HG03159 (cell line): ENCODE measurements around the gene AKAP7.
A peak's percentile ranks its signal among the peaks of the same experiment; 100 is the strongest.

Source experiments
- ATAC-seq: cut with Tn5 transposase; IDR thresholded peaks from one replicate; pipeline ENCODE4 v1.9.1; 2021; ENCODE audit warnings: mild to moderate bottlenecking, moderate library complexity; ENCODE audit not compliant: unreplicated experiment

Gene AKAP7

DNA sequence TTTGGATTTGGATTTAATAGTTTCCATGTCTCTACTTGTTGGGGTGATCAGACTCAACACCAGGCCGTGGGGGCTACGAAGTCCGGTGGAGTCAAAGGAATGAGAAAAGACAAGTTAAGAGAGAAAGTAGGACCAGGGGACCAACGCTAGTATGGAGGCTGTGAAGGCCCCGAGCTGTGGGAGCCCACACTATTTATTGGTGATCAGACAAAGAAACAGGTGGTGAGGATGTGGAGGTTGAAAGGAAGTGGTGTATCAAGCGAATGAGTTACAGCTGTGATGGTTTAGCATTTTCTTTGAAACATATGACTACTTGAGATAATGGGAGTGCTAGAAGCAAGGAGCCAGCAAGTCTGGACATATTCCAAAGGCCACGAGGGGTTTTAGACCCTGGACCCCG lies 62.4 kb downstream of the AKAP7 start:
- no peak for ATAC-seq

DNA sequence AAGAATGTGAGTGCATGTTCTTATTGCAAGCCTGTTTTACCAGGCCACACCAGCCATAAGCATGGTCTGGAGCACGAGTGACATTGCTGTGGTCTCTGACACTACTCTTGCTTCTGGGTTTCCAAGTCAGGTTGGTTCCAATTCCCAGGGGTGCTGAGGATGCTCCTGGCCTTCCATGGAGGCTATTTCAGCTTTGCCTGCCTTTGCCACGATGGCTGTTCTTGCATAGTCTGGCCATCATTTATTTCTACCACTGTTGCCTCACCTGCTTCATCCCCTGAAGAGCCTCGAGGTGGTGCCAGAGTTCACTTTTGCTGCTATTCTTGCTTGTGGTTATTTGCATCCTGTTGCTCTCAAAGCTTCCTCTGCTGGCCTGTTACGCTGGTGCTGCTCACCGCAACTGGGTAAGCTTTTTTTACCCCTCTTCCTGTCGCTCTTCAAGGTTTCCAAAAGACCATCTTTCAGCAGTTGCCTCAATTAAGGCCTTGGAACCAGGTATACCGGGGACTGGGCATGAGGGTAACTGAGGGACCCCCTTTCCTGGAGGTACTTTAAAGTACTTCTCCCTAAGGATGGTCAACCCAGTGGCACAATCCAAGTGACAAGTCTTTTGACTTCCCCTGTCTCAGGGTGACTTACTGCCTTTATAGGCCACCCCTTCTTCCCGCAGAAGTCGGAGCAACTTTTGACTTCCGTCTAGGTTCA lies 64.5 kb downstream of the AKAP7 start:
- ATAC-seq = peak; percentile 100

DNA sequence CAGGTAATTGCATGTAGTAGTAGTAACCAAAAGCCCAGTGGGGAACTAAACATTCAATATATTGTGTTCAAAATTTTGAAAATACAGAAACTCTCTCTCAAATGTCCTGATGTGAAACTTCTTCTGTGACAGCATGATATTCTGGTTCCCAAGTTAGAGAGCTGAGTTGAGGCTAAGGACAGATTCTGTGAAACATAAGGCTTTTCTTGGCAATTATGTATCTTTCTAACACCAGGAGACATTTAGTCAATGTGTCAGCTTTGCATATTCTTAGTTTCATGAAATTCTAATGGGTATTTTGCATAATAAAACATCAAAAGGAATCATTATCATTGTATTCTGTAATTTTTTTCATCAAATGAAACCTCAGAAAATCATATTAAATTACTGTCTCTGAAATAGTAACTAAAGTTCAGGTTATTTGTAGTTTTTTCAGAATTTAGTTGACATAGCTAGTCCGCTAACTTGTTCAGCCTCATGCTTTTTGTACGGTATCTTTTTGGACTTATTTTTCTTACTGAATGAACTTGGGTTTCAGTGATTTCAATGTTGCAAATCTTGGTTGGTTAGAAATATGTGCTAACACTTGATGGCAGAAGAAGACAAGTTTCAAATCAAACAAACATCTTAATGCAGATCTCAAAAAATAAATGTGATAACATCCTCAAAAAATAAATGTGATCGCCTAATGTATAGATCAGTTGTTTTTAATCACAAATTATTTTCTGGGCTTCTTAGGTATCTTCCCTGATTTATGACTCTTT lies 70.4 kb downstream of the AKAP7 start:
- ATAC-seq = no peak

DNA sequence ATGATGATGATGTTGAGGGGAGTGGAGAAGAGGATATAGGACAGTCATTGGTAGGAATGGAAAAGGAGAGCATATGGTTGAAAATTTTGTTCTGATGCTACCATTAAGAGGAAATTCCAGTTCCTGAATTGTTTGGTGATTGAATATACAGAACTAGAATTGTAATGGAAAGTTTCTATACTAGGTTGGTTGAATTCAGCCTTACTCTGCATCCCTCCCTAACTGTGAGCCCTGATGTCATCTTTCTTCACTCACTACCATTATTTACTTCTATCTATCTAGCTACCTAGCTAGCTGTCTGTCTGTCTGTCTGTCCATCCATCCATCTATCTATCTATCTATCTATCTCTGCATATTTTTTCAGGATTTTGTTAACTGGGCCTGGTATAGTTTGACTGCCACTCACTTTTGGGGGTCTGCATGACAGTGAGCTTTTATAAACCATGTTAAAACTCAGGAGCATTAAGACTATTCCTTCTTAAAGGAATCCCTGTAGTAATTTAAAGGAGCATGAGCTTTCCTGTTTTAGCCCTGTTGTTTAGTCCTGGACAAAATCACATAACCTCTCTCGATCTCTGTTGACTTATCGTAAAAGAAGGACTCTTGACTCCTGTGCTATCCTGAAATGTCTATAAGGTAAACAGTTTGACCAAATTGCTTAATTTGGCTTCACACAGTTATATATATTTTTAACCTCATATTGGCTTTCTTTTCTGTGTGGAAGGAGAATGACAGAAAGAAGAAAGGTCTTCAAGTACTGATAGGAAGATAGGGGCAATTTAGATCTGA lies 71.4 kb downstream of the AKAP7 start:
- no peak for ATAC-seq

- no peak for ATAC-seq
Observed at GRCh38 chr6:131208787-131209186, 73.5 kb downstream of the AKAP7 start.

DNA sequence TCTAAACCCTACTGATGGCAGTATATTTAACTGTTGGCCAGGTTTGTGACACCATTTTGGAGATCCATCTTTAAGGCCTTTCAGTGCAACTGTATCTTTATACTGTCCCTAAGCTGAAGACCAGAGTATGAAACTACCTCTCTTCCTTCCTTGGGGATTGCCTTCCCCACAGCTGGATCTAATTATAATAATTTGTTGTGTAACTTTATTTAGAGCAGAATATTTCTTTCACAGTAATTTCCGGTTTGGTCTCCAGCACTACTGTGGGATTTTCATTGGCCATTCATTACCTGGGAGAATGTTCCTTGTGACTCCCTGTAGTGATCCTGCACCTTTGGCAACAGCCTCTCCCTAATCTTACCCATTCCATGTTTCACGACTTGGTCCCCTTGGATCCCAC lies 75.2 kb downstream of the AKAP7 start:
- ATAC-seq = no peak

- ATAC-seq = no peak
Observed at GRCh38 chr6:131212024-131212423, 76.8 kb downstream of the AKAP7 start.

DNA sequence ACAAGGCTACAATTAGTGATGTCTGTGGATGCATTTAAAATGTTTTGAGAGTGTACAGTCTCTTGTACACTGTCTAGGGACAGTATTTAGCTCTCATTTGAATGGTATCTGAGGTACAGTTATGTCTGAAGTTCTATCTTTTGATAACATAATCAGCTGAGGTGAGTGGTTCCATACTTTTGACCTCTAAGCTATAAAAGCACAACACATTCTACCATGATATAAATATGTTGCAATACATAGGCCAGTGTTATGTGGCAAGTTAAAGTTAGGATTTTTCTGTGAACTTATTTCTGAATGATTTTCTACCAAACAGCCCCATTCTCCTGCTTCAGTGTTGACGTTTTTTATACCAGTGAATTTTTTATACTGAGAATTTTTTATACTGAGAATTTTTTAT lies 77.6 kb downstream of the AKAP7 start:
- no peak for ATAC-seq

DNA sequence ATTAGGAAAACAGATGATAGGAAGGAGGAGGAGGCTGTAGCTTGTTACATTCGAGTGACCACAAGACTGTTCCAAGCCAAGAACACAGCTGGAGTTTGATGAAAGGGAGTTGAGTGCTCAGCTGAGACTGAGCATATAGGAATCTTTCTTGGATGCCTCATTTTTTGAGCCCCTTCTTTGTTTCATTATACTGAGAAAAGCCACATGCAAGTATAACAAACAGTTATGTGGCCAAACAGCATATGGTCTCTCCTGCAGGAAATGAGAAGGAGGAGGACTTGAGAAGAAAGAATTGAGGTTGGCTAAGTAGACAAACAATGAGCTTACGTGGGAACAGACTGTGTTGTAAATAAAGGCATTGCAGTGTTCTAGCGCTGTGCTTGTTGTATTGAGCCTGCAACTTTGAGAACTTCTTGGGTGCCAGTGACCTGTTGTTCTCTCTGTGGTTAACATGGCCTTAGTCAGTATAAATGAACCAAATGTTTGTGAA lies 78.3 kb downstream of the AKAP7 start:
- no peak for ATAC-seq

DNA sequence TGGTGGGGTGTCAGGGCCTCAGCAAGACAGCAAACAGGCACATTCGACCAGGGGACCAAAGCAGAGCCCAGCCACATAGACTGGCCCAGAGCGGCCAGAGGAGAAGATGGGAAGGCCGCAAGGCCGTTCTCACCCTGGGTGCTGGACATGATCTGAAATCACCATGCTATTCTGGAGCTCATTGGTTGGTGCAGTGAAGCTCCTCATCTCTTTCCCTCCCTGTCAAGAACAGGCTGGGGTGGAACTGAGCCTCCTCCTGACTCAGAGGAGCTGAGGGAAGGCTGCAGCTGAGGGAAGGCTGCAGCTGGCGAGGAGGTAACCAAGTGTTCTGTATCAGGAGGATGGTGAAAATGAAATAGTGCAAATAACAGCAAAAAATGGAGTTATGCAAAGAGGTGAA lies 80.0 kb downstream of the AKAP7 start:
- ATAC-seq = no peak

DNA sequence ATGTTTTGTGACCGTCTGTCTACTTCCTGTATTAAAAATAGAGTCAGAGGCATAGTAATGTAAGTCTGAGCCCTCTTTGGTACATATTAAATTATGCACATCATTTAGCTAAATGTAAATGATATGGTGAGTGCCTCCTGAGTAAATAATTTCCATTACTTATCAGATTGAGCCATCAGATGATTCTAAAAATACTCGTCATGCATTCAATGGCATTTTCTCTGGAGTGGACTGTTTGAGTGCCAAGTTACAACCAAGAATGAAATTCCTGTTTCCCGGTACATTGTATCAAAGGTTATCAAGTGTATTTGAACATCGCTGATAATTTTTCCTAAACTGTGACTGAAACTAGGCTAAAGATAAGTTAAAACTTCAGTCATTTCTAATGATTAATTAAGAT lies 81.0 kb downstream of the AKAP7 start:
- no peak for ATAC-seq

- ATAC-seq = no peak
Observed at GRCh38 chr6:131222773-131223172, 87.5 kb downstream of the AKAP7 start.

DNA sequence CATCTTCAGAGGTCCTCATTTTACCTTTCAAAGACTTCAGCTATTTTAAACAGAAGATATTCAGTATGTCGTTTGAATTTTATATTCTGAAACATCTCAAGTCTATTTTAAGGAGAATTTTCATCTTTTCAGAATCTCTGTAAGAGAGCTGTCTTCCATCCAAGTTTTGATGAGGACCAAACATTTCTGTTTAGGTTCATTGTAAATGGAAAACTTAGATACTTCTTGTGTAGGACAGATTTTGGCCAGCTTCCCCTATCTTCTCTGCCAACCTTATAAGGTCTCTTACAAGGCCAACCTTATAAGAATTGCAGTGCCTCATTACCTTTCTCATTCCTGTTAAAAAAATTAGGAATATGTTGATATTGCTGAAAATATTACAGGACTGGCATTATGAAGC lies 88.1 kb downstream of the AKAP7 start:
- ATAC-seq = no peak

- ATAC-seq = no peak
Observed at GRCh38 chr6:131225127-131225526, 89.9 kb downstream of the AKAP7 start.

GRCh38 chr6:131225959-131226358 lies 90.7 kb downstream of the AKAP7 start:
- ATAC-seq = no peak

DNA sequence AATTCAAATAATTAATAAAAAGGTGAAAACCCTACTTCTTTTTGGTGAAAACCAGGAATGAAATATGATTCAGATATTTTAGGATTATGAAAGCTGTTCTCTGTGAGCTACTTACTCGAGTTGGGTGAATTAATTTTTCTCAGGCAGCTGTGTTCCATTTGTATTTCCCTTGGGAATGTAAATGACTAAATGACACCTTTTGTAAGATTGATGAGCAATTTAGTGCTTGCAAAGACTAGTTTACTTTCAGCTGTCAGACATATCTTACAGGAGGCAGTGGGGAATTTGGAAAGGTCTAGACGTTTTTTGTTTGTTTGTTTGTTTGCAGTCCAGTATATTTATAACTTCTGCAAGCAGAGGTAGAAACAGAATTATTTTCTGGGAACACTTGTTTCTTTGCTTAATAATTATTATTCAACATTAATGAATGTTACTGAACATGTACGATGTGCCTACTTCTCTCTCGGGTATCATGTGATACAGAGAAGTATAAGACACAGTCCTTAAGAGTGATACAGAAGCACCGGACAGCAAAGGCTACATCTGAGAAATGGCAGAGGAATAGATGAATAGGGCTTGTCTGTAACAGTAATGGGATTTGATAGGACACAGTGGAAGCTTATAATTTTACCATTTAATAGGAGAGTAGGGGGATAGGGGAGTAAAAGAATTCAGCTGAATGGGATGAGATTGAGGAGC lies 91.3 kb downstream of the AKAP7 start:
- ATAC-seq = no peak

GRCh38 chr6:131227158-131227543 lies 91.9 kb downstream of the AKAP7 start:
- ATAC-seq = no peak

- ATAC-seq = no peak
Observed at GRCh38 chr6:131231103-131231502, 95.8 kb downstream of the AKAP7 start.

DNA sequence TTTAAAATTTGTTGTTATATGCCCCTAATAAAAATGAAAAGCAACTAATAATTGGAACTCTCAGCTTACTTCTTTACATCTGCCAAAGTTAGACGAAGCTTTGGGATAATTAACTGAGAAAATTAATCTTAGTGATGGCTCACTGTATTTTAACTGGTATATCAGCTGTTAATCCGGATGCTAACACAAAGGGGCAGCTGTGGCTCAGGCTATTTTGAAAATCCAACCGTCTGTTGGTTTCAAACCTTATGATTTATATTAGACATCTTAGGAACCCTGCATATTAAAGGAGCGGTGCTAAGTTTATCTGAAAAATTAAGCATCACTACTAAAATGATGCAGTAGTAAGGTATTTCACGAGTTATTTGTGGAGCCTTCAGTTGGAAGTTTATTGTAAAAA lies 96.6 kb downstream of the AKAP7 start:
- ATAC-seq = no peak

DNA sequence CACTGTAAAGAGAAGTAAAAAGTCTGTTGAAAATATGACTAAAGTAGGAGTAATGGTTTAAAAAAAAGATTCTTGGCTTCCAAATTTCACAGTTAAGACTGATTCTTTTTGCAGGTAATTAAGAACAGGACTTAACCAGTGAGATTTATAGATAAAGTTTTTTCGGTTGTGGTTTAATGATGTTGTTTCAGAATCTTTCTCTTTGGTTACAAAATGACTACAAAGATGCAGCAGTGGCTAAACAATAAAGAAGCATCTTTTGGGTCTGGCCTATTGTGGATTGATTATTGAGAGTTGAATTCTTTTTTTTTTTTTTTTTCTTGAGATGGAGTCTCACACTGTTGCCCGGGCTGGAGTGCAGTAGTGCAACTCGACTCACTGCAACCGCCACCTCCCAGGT lies 109.7 kb downstream of the AKAP7 start:
- no peak for ATAC-seq

DNA sequence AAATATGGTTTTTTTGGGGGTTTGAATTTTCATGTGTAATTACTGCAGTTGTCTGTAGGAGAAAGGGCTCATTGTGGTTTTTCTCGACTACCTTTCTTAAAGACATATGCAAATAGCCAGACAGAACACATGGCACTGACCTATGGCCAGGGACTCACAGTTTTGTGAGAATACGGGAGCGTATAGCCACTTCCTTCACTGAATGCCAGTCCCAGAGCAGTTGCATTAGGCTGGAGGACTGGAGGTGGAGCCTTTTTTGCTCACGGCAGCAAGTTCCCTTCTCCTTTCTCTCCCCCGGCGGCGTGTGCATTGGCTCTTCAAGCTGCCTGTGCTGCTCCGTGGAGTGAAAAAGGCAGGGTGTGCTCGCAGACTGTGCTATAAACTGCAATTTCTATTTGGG lies 114.9 kb downstream of the AKAP7 start:
- peak; percentile 81 for ATAC-seq
